ENCODE data around the gene LRMDA.

The LRMDA gene

GRCh38 chr10:76043261-76043660, 611.8 kb downstream of the LRMDA start:
- H3K27me3 ChIP-seq (ENCODE audit: insufficient read depth, low read length, poor library complexity, severe bottlenecking), result peaks cover 3% of the 10 kb centered on the region
- no peaks in the 10 kb centered on the region for H3F3A ChIP-seq (ENCODE audit: low read depth)
- TF ChIP-seq EZH2phosphoT487 (IDR thresholded peaks at IDR 0.05; ENCODE audit: borderline replicate concordance), result no peak
- TF ChIP-seq, protein P1, sequence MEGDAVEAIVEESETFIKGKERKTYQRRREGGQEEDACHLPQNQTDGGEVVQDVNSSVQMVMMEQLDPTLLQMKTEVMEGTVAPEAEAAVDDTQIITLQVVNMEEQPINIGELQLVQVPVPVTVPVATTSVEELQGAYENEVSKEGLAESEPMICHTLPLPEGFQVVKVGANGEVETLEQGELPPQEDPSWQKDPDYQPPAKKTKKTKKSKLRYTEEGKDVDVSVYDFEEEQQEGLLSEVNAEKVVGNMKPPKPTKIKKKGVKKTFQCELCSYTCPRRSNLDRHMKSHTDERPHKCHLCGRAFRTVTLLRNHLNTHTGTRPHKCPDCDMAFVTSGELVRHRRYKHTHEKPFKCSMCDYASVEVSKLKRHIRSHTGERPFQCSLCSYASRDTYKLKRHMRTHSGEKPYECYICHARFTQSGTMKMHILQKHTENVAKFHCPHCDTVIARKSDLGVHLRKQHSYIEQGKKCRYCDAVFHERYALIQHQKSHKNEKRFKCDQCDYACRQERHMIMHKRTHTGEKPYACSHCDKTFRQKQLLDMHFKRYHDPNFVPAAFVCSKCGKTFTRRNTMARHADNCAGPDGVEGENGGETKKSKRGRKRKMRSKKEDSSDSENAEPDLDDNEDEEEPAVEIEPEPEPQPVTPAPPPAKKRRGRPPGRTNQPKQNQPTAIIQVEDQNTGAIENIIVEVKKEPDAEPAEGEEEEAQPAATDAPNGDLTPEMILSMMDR (conservative IDR thresholded peaks at IDR 0.05; ENCODE audit: low read length), result no peak
- no peak overlapping the region for H3K4me3 ChIP-seq (ENCODE audit: low read length, poor library complexity, severe bottlenecking)
- no peak overlapping the region for H3K4me2 ChIP-seq (ENCODE audit: low read depth, low read length, poor library complexity, severe bottlenecking)
- no peaks in the 10 kb centered on the region for H3K9me2 ChIP-seq (replicated peaks; ENCODE audit: low read depth, low read length)
- H3K9ac ChIP-seq (ENCODE audit: low read depth, low read length, poor library complexity, severe bottlenecking), result no peak overlapping the region
- no peaks in the 10 kb centered on the region for H3K4me1 ChIP-seq (ENCODE audit: insufficient read depth, low read length, poor library complexity, severe bottlenecking)
- no peaks in the 10 kb centered on the region for H4K20me1 ChIP-seq (ENCODE audit: insufficient read depth, low read length, poor library complexity, severe bottlenecking)
- H3K79me2 ChIP-seq (ENCODE audit: insufficient read depth, low read length), result no peaks in the 10 kb centered on the region
- H3K9me3 ChIP-seq (ENCODE audit: insufficient read depth, low read depth, low read length), result no peaks in the 10 kb centered on the region
- H2AFZ ChIP-seq (ENCODE audit: low read length), result no peak overlapping the region
- no peaks in the 10 kb centered on the region for H3K36me3 ChIP-seq (ENCODE audit: insufficient read depth, low read length)

GRCh38 chr10:76044751-76045150, 613.3 kb downstream of the LRMDA start:
- Histone ChIP-seq H3K4me1 (ENCODE audit: insufficient read depth, low read length, poor library complexity, severe bottlenecking) (no peaks in the 10 kb centered on the region), H3K79me2 (ENCODE audit: insufficient read depth, low read length) (no peaks in the 10 kb centered on the region), H3K4me3 (ENCODE audit: low read length, poor library complexity, severe bottlenecking) (no peak overlapping the region), H3K4me2 (ENCODE audit: low read depth, low read length, poor library complexity, severe bottlenecking) (no peak overlapping the region), H3K9me3 (ENCODE audit: insufficient read depth, low read depth, low read length) (no peaks in the 10 kb centered on the region), H3K9me2 (replicated peaks; ENCODE audit: low read depth, low read length) (no peaks in the 10 kb centered on the region), H3F3A (ENCODE audit: low read depth) (no peaks in the 10 kb centered on the region), H3K36me3 (ENCODE audit: insufficient read depth, low read length) (no peaks in the 10 kb centered on the region), H2AFZ (ENCODE audit: low read length) (no peak overlapping the region), H3K27me3 (ENCODE audit: insufficient read depth, low read length, poor library complexity, severe bottlenecking) (peaks cover 18% of the 10 kb centered on the region), H4K20me1 (ENCODE audit: insufficient read depth, low read length, poor library complexity, severe bottlenecking) (no peaks in the 10 kb centered on the region), H3K9ac (ENCODE audit: low read depth, low read length, poor library complexity, severe bottlenecking) (no peak overlapping the region)
- TF ChIP-seq, protein P1 (conservative IDR thresholded peaks at IDR 0.05; ENCODE audit: low read length), result no peak
- no peak for TF ChIP-seq EZH2phosphoT487 (IDR thresholded peaks at IDR 0.05; ENCODE audit: borderline replicate concordance)

GRCh38 chr10:76045174-76045573, 613.8 kb downstream of the LRMDA start:
- TF ChIP-seq, protein P1 (conservative IDR thresholded peaks at IDR 0.05; ENCODE audit: low read length), result no peak
- no peak for TF ChIP-seq EZH2phosphoT487 (IDR thresholded peaks at IDR 0.05; ENCODE audit: borderline replicate concordance)
- peaks cover 22% of the 10 kb centered on the region for H3K27me3 ChIP-seq (ENCODE audit: insufficient read depth, low read length, poor library complexity, severe bottlenecking)

More at GRCh38 chr10:76045174-76045573, 613.8 kb downstream of the LRMDA start:
- H3K4me2 ChIP-seq (ENCODE audit: low read depth, low read length, poor library complexity, severe bottlenecking), result no peak overlapping the region
- no peak overlapping the region for H3K9ac ChIP-seq (ENCODE audit: low read depth, low read length, poor library complexity, severe bottlenecking)
- H3K79me2 ChIP-seq (ENCODE audit: insufficient read depth, low read length), result no peaks in the 10 kb centered on the region
- H3K4me3 ChIP-seq (ENCODE audit: low read length, poor library complexity, severe bottlenecking), result no peak overlapping the region
- no peaks in the 10 kb centered on the region for H3F3A ChIP-seq (ENCODE audit: low read depth)
- no peaks in the 10 kb centered on the region for H3K36me3 ChIP-seq (ENCODE audit: insufficient read depth, low read length)
- H2AFZ ChIP-seq (ENCODE audit: low read length), result no peak overlapping the region
- H3K9me3 ChIP-seq (ENCODE audit: insufficient read depth, low read depth, low read length), result no peaks in the 10 kb centered on the region
- H3K4me1 ChIP-seq (ENCODE audit: insufficient read depth, low read length, poor library complexity, severe bottlenecking), result peaks cover 2% of the 10 kb centered on the region
- H3K9me2 ChIP-seq (replicated peaks; ENCODE audit: low read depth, low read length), result no peaks in the 10 kb centered on the region
- no peaks in the 10 kb centered on the region for H4K20me1 ChIP-seq (ENCODE audit: insufficient read depth, low read length, poor library complexity, severe bottlenecking)

Measured in Loucy (cell line).